ENCODE measurements around the gene ELAVL3. TPM values are rescaled to one million over a fixed set of nuclear protein-coding genes. Genes with fewer than 3 reads are reported as not detected.
A peak's percentile ranks its signal among the peaks of the same experiment; 100 is the strongest.

The ELAVL3 gene
- total RNA-seq, 6 donors from 2014 or later = 0.03 TPM; not detected in 5

DNA sequence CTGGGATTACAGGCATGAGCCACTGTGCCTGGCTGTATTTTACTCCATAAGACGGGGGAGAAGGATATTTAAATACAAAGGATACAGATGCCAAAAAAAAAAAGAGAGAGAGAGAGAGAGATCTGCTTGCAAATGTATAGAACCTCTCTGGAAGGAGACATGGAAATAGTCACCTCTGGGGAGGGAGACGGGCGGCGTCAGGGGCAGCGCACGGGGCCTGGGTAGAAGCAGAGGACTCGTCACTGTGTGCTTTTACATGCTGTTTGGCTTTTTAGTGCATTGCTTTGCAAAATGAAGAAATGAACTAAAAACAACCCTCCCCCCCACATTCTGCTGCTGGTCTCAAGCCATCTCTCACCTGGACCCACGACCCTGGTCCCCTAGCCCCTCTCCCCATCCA is 29.6 kb upstream of the ELAVL3 start:
- DNase-seq = peak in 1 of 2 donors; percentile 57
- Histone ChIP-seq H3K27ac (no peak overlapping the region), H3K4me3 (no peak overlapping the region), H3K27me3 (no peaks in the 10 kb centered on the region), H3K9me3 (no peaks in the 10 kb centered on the region), H3K36me3 (peaks cover 0 to 45% (median 20%) of the 10 kb centered on the region in 4 donors), H3K4me1 (peaks cover 5 to 12% (median 10%) of the 10 kb centered on the region in 4 donors)
- TF ChIP-seq POLR2AphosphoS5 (IDR thresholded peaks at IDR 0.05) (no peak), POLR2A (IDR thresholded peaks at IDR 0.05) (no peak), EP300 (IDR thresholded peaks at IDR 0.05) (no peak)
- WGBS, 2 donors = 93 to 98% methylated on average over 8 of the region's 8 CpGs
- no peak for ATAC-seq (ENCODE audit: low FRiP score in 2 of 2)

DNA sequence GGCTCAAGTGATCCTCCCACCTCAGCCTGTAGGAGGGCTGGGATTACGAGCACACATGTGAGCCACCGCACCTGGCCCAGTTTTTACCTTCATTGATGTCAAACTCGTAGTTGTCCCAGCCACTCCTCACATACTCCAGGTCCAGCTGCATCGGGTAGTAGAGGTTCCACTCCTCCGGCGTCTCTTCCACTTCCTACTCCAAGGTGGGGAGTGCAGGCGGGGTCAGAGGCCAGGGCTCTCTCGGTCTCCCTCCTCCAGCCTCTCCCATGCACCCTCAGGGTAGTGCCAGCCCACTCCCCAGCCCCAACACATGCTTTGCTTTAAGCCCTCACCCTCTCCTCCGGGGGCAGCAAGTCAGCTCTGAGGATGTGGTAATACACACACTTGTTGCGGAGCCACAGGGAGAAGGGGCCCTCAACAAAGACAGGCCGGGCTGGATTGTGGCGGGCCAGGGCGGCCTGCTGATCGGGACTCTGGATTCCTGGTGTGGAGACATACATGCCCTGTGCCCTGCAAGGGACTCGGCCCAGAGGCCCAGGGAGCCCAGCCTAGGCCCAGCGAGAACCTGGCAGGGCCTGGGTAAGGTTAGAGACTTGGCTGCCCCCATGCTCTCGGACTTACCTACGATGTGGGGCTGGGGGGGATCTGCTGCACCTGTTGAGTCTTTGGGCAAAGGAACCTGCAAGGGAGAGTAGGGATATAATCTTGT is 26.7 kb upstream of the ELAVL3 start:
- Histone ChIP-seq H3K36me3 (peaks cover 0 to 20% (median 7%) of the 10 kb centered on the region in 4 donors), H3K9me3 (no peaks in the 10 kb centered on the region), H3K4me3 (no peak overlapping the region), H3K4me1 (peaks cover 10 to 20% (median 15%) of the 10 kb centered on the region in 4 donors), H3K27ac (no peak overlapping the region), H3K27me3 (no peaks in the 10 kb centered on the region)
- DNase-seq (peak in 1 of 2 donors; percentile 74), ATAC-seq (ENCODE audit: low FRiP score in 2 of 2) (no peak)
- 94% methylated on average over 10 to 18 of the region's 18 CpGs for WGBS, 2 donors
- TF ChIP-seq EP300 (IDR thresholded peaks at IDR 0.05) (no peak), POLR2A (IDR thresholded peaks at IDR 0.05) (no peak), POLR2AphosphoS5 (IDR thresholded peaks at IDR 0.05) (no peak)
- TF ChIP-seq, protein P1, sequence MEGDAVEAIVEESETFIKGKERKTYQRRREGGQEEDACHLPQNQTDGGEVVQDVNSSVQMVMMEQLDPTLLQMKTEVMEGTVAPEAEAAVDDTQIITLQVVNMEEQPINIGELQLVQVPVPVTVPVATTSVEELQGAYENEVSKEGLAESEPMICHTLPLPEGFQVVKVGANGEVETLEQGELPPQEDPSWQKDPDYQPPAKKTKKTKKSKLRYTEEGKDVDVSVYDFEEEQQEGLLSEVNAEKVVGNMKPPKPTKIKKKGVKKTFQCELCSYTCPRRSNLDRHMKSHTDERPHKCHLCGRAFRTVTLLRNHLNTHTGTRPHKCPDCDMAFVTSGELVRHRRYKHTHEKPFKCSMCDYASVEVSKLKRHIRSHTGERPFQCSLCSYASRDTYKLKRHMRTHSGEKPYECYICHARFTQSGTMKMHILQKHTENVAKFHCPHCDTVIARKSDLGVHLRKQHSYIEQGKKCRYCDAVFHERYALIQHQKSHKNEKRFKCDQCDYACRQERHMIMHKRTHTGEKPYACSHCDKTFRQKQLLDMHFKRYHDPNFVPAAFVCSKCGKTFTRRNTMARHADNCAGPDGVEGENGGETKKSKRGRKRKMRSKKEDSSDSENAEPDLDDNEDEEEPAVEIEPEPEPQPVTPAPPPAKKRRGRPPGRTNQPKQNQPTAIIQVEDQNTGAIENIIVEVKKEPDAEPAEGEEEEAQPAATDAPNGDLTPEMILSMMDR (IDR thresholded peaks at IDR 0.05) = no peak

DNA sequence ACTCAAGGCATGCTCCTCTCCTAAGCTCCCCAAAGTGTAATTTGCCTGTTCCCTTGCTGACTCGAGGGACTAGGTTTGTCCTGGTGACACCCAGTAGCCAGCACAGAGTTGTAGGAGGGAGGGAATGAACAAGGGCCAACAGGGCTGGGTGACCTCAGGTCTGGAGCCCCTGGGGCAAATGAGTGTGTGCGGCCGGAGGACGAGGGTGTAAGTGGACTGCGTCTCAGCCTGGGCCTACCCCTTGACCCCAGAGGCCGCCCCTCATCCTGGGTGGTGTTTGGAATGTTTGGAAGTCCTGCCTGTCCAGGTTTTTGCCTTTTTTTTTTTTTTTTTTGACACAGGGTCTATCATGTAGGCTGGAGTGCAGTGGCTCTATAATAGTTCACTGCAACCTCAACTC is 26.1 kb upstream of the ELAVL3 start:
- TF ChIP-seq POLR2AphosphoS5 (IDR thresholded peaks at IDR 0.05) (no peak), POLR2A (IDR thresholded peaks at IDR 0.05) (no peak), EP300 (IDR thresholded peaks at IDR 0.05) (no peak)
- TF ChIP-seq, protein P1 (IDR thresholded peaks at IDR 0.05) = no peak
- H3K27ac ChIP-seq = no peak overlapping the region
- H3K36me3 ChIP-seq = peaks cover 0 to 14% (median 4%) of the 10 kb centered on the region in 4 donors
- ATAC-seq (ENCODE audit: low FRiP score in 2 of 2) = no peak
- WGBS, 2 donors = 89 to 98% methylated on average over 6 of the region's 6 CpGs
- no peak overlapping the region for H3K4me3 ChIP-seq
- no peaks in the 10 kb centered on the region for H3K27me3 ChIP-seq
- no peaks in the 10 kb centered on the region for H3K9me3 ChIP-seq
- DNase-seq = no peak
- peaks cover 10 to 20% (median 15%) of the 10 kb centered on the region in 4 donors for H3K4me1 ChIP-seq

DNA sequence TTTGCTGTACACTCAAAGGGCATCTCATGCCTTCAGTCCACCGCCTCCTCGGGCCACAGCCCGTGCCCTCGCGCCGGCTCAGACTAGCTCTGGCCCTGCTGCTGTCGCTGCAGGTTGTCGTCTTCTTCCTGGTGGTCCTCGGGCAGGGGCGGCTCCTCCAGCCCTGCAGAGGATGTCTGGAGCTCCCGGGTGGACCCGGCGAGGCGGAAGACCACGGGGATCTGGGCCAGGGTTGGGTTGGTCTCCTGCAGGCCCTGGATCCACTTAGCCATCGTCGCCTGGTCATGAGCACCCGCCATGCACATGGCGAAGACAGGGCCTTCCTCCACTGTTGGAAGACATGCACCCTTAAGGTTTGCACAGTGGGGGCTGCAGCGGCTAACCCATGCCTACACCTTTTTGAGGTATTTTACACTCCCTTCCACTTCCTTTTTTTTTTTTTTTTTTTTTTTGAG is 25.3 kb upstream of the ELAVL3 start:
- no peaks in the 10 kb centered on the region for H3K9me3 ChIP-seq
- peak; percentile 12 to 34 for ATAC-seq (ENCODE audit: low FRiP score in 2 of 2)
- peak in 1 of 2 donors; percentile 88 for DNase-seq
- no peaks in the 10 kb centered on the region for H3K27me3 ChIP-seq
- no peak for TF ChIP-seq EP300 (IDR thresholded peaks at IDR 0.05)
- TF ChIP-seq POLR2A (IDR thresholded peaks at IDR 0.05) = no peak
- TF ChIP-seq, protein P1 (IDR thresholded peaks at IDR 0.05) = no peak
- TF ChIP-seq POLR2AphosphoS5 (IDR thresholded peaks at IDR 0.05) = no peak
- WGBS, 2 donors = 29 to 69% methylated on average over 5 to 20 of the region's 20 CpGs
- peak overlapping the region; percentile 70 to 100 (median 89) for H3K4me3 ChIP-seq
- H3K36me3 ChIP-seq = peaks cover 0 to 7% (median under 1%) of the 10 kb centered on the region in 4 donors
- H3K4me1 ChIP-seq = peaks cover 10 to 20% (median 15%) of the 10 kb centered on the region in 4 donors
- H3K27ac ChIP-seq = peak overlapping the region; percentile 90 to 97 (median 92)

DNA sequence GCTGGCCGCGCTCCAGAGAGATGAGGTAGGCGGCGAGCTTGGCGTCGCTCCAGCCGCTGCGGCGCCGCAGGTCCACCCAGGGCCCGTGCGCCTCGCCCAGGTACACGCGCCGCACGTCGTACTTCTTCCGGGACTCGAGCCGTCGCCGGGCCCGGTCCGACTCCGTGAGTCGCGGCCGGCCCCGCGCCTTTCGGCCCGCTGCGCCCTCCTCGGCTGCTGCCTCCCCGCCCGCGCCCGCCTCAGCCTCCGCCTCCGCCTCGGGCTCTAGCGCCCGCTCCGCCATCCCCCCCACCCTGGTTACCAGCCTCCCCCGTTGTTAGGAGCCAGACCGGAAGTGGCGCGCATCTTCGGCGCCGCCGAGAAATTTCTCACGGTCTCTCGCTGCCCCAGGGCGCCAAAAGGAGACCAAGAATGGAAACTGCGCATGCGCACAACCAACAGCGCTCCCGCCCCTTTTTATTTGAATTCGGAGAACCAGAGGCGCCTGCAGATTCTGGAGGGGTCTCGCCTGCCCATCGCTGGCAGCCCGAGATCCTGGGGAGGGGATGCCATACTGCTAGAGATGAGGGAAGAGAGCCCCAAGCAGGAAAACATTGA is 24.8 kb upstream of the ELAVL3 start, which contains the start of gene ZNF653:
Gene ZNF653 (minus strand): TSS at position 336 of the 597 bp plus-strand sequence. CDS start 53 bp downstream, at position 283.
- Histone ChIP-seq H3K9me3 (no peaks in the 10 kb centered on the region), H3K27me3 (no peaks in the 10 kb centered on the region), H3K4me3 (peak within 1 kb of the TSS; percentile 70 to 100 (median 89)), H3K36me3 (peaks cover 0 to 6% (median 0%) of the 10 kb centered on the region in 4 donors), H3K4me1 (peaks cover 10 to 20% (median 15%) of the 10 kb centered on the region in 4 donors), H3K27ac (peak within 1 kb of the TSS; percentile 90 to 97 (median 92))
- TF ChIP-seq, protein P1 (IDR thresholded peaks at IDR 0.05) = peak in 1 of 6 experiments; percentile 12
- TF ChIP-seq POLR2AphosphoS5 (IDR thresholded peaks at IDR 0.05) (peak in 1 of 2 donors; percentile 39), EP300 (IDR thresholded peaks at IDR 0.05) (no peak), POLR2A (IDR thresholded peaks at IDR 0.05) (peak in 1 of 4 donors; percentile 63)
- DNase-seq (peak; percentile 88 to 98), ATAC-seq (ENCODE audit: low FRiP score in 2 of 2) (peak; percentile 88 to 95)
- 0% methylated on average over 14 of the region's 65 CpGs for WGBS, 2 donors

All from upper lobe of left lung (tissue), 6 donors.